H54 (cell line): ENCODE data around the gene FOLR2.
"Not testable (repeated sequence)": the region's sequence is repeated elsewhere in the genome, so short reads cannot be mapped to it uniquely, and the experiment has no call there.

Experiments
- DNase-seq: peaks from one replicate; pipeline ENCODE4 v3.0.0; 2011; ENCODE audit warnings: low spot score, mixed read lengths; ENCODE audit not compliant: insufficient read length
- FAIRE-seq: peaks from 3 replicates; lab custom pipeline; 2011; peaks lifted over from hg19 to GRCh38; lab: Jason Lieb, UNC
- POLR2A ChIP-seq: IDR thresholded peaks from 2 replicates; pipeline ENCODE4 v1.6.1; 2011; ENCODE audit warnings: low read depth, mild to moderate bottlenecking, low read length

Gene FOLR2

GRCh38 chr11:72190631-72191071, 25.9 kb upstream of the FOLR2 start:
- DNase-seq (no peak), FAIRE-seq (no peak)
- TF ChIP-seq POLR2A = no peak

- no peak for DNase-seq
- TF ChIP-seq POLR2A = no peak
- FAIRE-seq = no peak
Measured at GRCh38 chr11:72191961-72192381, 24.6 kb upstream of the FOLR2 start, which contains the start of gene FOLR1. Gene FOLR1 (plus strand): TSS chr11:72192140. CDS start chr11:72192174, 34 bp downstream.

GRCh38 chr11:72195518-72196270, 20.9 kb upstream of the FOLR2 start:
- DNase-seq (no peak), FAIRE-seq (no peak)
- no peak for TF ChIP-seq POLR2A

GRCh38 chr11:72201445-72201844, 15.1 kb upstream of the FOLR2 start:
- FAIRE-seq, DNase-seq: not testable (repeated sequence)

- TF ChIP-seq POLR2A = no peak
- FAIRE-seq (no peak), DNase-seq (no peak)
Measured at GRCh38 chr11:72202571-72202970, 14.0 kb upstream of the FOLR2 start.

GRCh38 chr11:72203163-72203562, 13.4 kb upstream of the FOLR2 start:
- DNase-seq (no peak), FAIRE-seq (no peak)
- TF ChIP-seq POLR2A = no peak

GRCh38 chr11:72204886-72205285, 11.7 kb upstream of the FOLR2 start:
- FAIRE-seq (no peak), DNase-seq (no peak)
- TF ChIP-seq POLR2A = no peak

- FAIRE-seq, DNase-seq: not testable (repeated sequence)
Measured at GRCh38 chr11:72206794-72207193, 9.8 kb upstream of the FOLR2 start.

- FAIRE-seq = no peak
- no peak for DNase-seq
- TF ChIP-seq POLR2A = no peak
Measured at GRCh38 chr11:72208281-72208680, 8.3 kb upstream of the FOLR2 start.

- TF ChIP-seq POLR2A = no peak
- DNase-seq (no peak), FAIRE-seq (no peak)
Measured at GRCh38 chr11:72209101-72209500, 7.5 kb upstream of the FOLR2 start.

- DNase-seq (no peak), FAIRE-seq (no peak)
- TF ChIP-seq POLR2A = no peak
Measured at GRCh38 chr11:72217841-72218240, 1.2 kb downstream of the FOLR2 start.

- FAIRE-seq (no peak), DNase-seq (no peak)
- no peak for TF ChIP-seq POLR2A
Measured at GRCh38 chr11:72218251-72218745, 1.7 kb downstream of the FOLR2 start.

- no peak for FAIRE-seq
- DNase-seq = no peak
- TF ChIP-seq POLR2A = no peak
Measured at GRCh38 chr11:72220696-72221363, 4.2 kb downstream of the FOLR2 start.

GRCh38 chr11:72221386-72222075, 4.9 kb downstream of the FOLR2 start:
- FAIRE-seq (no peak), DNase-seq (no peak)
- TF ChIP-seq POLR2A = no peak
